ENCODE results near the gene TBC1D9B. TPM values are rescaled to one million over a fixed set of nuclear protein-coding genes. Genes with fewer than 3 reads are reported as not detected.

The TBC1D9B gene
- total and polyA plus RNA-seq, 8 donors: 80.6 to 124 (median 97.0) TPM

GRCh38 chr5:179880848-179881590 is 26.7 kb downstream of the TBC1D9B start:
- Histone ChIP-seq H3K27ac (no peak overlapping the region), H3K36me3 (peaks cover 0 to 90% of the 10 kb centered on the region in 2 donors), H3K9me3 (peaks cover 0 to 20% of the 10 kb centered on the region in 2 donors), H3K4me3 (no peak overlapping the region), H3K4me1 (peaks cover 0 to 4% of the 10 kb centered on the region in 2 donors), H3K27me3 (no peaks in the 10 kb centered on the region)
- no peak for TF ChIP-seq CTCF (IDR thresholded peaks at IDR 0.05)
- ATAC-seq (no peak), DNase-seq (peak in 1 of 4 donors; percentile 32)
- intact Hi-C loops (cut with DNase I): no loop called here

GRCh38 chr5:179880066-179880650 is 27.5 kb downstream of the TBC1D9B start:
- Histone ChIP-seq H3K4me3 (no peak overlapping the region), H3K27ac (no peak overlapping the region), H3K4me1 (peaks cover 0 to 4% of the 10 kb centered on the region in 2 donors), H3K9me3 (peaks cover 0 to 20% of the 10 kb centered on the region in 2 donors), H3K27me3 (no peaks in the 10 kb centered on the region), H3K36me3 (peaks cover 0 to 90% of the 10 kb centered on the region in 2 donors)
- intact Hi-C loops (cut with DNase I): no loop called here
- no peak for ATAC-seq
- TF ChIP-seq CTCF (IDR thresholded peaks at IDR 0.05): no peak
- no peak for DNase-seq

GRCh38 chr5:179879690-179880010 is 28.0 kb downstream of the TBC1D9B start:
- H3K36me3 ChIP-seq: peaks cover 0 to 90% of the 10 kb centered on the region in 2 donors
- no peak for TF ChIP-seq CTCF (IDR thresholded peaks at IDR 0.05)
- ATAC-seq: no peak
- no peak overlapping the region for H3K27ac ChIP-seq
- no peak overlapping the region for H3K4me3 ChIP-seq
- peaks cover 0 to 20% of the 10 kb centered on the region in 2 donors for H3K9me3 ChIP-seq
- peak in 1 of 4 donors; percentile 61 for DNase-seq
- peaks cover 0 to 4% of the 10 kb centered on the region in 2 donors for H3K4me1 ChIP-seq
- no peaks in the 10 kb centered on the region for H3K27me3 ChIP-seq
- intact Hi-C loops (cut with DNase I): no loop called here

- DNase-seq (peak in 1 of 4 donors; percentile 71), ATAC-seq (no peak)
- no peak for TF ChIP-seq CTCF (IDR thresholded peaks at IDR 0.05)
- H3K27ac ChIP-seq: no peak overlapping the region
- intact Hi-C loops (cut with DNase I): no loop called here
- peaks cover 0 to 4% of the 10 kb centered on the region in 2 donors for H3K4me1 ChIP-seq
- no peak overlapping the region for H3K4me3 ChIP-seq
- peaks cover 0 to 20% of the 10 kb centered on the region in 2 donors for H3K9me3 ChIP-seq
- no peaks in the 10 kb centered on the region for H3K27me3 ChIP-seq
- peaks cover 0 to 90% of the 10 kb centered on the region in 2 donors for H3K36me3 ChIP-seq
These were observed 28.6 kb downstream of the TBC1D9B start for GRCh38 chr5:179879003-179879689.
